Stimulated activated CD4-positive, alpha-beta T cell treated with anti-CD3 and anti-CD28 coated beads, Interleukin-1b, Interleukin-23, amount 100 ng/mL, for 24 hours (primary cell): ENCODE data around the gene CENPP.

Source experiments
- DNase-seq, 4 experiments: peaks; one replicate each; pipeline ENCODE4 v3.0.0-alpha.2; 2020; ENCODE audit warnings: low read depth in 4 of 4, low spot score in 1 of 4

Gene CENPP

DNA sequence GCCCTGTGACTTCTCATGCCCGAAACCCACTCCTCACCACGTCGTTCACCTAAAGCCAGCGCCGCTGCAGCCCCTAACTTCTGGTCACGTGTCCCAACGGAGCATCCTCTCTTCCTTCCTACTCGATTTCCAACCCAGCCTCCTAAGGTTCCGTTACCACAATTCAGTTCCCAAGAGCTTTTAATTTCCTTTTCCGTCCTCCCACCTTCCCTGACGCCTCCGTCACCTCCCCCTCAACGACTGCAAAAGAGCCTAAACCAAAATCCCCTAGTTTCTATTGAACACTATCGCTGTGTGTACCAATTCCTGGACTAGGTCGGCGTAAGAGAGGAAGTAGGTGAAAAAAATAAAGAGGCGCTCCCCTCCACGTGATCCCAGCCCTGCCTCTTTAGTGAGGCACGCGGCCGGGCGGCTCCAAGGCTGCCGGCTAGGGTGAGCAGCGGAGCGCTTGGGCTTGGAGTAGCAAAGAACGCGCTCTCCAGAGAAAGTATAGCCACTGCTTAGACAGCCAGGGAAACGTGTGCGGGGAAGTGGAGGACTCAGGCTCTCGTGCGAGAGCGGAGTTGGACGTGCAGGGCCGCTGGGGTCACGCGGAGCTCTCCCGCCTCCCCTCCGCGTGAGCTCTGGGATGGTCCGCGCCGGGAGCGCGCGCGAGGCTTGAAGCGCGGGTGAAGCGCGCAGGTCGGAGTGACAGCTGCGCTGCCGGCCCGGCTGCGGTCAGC is at the start of gene CENPP, which contains the start of gene NOL8:
CENPP (plus strand) TSS at position 685 of the 722 bp plus-strand sequence.
NOL8 (minus strand) TSS at position 82 of the 722 bp plus-strand sequence. CDS start 1,189 bp downstream, outside the sequence.
- peak; percentile 59 to 72 (median 72) for DNase-seq

DNA sequence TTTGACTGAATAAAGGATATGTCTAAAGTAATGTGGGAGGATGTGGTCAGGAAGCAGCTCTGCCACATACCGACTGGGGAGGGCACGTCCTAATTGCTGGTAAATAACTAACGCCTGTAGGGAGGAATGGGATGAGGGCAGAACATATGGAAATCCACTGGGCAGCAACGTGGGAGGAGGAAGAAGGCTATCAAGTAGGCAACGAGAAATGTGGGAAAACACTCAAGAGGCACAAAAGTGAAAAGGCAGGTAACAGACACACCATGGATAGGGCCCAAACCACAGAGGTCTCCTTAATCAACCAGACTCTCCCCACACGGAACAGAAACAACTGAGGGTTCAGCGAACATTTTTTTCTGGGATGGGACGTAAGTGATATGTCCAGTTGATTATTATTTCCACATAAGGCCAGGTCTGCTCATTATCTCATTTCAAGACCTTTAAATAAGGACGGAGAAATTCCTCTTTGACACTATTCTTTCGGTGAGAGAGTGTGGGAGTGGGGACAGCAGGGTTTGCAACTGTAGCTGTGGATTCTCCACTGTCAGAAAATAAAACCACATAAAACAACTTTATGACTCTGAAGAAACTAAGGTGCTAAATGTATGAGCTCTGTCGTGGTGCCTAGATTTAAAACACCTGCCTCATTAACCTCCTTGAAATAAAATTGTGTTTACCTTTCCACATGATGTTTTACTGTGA is 49.3 kb upstream of the CENPP start:
- no peak for DNase-seq

DNA sequence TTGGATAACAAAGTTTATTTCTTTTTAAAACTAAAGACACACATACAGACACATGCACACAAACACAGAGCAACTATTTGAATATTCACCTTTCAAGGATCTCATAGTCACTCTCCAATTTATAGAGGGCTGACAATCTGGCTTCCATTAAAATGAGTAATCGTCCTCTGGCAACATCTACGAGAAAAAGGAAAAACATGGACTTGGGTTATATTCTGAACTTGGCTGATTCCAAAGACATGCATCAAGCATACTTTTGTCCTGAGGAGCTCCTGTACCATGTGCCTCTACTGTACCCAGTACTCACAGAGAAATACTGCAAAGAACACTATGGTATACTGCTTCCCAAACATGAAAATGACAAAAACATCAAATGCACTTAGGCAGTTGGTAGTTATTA is 47.6 kb upstream of the CENPP start:
- no peak for DNase-seq

DNA sequence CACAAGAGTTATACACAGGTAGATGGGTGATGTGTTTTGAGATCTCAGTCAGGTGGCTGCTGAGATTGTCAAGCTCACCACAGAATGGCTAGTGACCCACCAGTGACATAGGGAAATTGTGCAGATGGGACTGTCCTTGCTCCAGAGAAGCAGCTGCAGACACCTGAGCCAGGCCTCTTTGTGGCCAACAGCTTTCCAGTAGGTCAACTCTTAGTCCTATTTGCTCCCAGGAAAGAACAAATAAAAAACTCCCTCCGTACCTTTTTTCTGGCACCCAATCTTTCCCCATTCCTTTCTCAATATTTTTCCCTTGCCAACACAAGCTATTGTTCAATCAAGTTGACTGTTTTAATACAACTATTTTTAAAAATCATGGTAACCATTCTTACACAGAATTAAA is 46.5 kb upstream of the CENPP start:
- no peak for DNase-seq

DNA sequence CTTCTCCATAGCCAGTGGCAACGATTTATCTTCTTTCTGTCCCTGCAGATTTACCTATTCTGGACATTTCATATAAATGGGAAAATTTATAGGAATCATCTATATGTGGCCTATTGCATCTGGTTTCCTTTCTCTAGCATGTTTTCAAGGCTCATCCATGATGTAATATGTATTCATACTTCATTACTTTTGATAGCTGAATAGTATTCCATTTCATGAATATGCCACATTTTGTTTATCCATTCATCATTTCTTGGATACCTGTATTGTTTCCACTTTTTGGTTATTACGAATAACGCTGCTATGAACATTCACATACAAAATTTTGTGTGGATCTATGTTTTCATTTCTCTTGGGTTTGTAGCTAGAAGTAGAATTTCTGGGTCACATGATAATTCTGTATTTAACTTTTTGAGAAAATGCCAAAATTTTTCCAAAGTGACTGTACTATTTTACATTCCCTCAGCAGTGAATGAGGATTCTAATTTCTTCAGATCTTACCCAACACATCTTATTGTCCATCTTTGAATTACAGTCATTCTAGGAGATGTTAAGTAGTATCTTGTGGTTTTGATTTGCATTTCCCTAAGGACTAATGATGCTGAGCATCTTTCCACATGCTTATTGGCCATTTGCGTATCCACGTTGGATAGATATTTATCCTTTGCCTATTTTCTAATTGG is 35.9 kb upstream of the CENPP start:
- DNase-seq = no peak

DNA sequence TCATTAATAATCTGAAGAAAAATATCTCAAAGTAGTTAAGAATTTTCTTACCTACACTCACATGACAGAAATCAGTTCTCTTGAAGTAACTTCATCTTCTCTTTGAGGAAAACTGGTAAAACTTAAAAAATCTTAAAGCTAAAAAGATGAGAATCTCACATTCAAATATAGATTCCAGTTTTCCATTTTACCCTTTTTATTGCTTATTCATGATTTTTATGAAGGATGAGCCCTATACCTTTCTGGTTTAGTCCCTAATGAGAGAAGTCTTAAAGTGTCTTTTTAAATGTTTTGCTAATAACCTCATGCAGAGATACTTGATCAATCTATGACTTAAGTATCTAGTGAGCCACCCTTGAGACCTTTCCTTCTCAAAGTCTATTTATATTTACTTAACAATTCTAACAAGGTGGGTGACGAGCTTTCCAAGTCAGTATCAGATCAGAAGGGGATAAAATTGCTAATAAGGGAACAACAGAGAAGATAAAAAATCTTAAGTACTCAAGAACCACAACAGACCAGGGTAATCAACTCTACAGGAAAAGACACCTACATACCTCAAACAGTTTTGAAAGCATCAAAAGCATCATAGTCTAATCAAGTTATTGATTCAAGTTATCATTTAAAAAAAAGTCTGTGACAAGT is 34.8 kb upstream of the CENPP start:
- no peak for DNase-seq

DNA sequence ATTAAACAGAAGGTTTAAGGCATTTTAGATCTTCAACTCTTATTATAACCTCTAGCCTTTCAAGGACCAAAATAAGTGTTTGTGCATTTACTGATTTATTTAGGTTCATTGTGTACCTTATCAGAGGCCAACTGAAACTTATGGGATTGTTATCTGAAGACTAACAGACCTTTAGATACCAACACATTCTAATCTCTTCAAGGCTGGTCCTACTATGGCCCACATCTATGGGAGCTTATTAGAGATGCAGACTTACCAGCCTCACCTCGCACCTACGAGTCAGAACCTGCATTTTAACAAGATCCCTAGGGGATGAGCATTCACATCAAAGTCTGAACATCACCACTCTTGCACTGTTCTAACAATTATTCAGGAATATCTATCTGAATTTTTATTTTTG is 34.2 kb upstream of the CENPP start:
- DNase-seq = no peak

DNA sequence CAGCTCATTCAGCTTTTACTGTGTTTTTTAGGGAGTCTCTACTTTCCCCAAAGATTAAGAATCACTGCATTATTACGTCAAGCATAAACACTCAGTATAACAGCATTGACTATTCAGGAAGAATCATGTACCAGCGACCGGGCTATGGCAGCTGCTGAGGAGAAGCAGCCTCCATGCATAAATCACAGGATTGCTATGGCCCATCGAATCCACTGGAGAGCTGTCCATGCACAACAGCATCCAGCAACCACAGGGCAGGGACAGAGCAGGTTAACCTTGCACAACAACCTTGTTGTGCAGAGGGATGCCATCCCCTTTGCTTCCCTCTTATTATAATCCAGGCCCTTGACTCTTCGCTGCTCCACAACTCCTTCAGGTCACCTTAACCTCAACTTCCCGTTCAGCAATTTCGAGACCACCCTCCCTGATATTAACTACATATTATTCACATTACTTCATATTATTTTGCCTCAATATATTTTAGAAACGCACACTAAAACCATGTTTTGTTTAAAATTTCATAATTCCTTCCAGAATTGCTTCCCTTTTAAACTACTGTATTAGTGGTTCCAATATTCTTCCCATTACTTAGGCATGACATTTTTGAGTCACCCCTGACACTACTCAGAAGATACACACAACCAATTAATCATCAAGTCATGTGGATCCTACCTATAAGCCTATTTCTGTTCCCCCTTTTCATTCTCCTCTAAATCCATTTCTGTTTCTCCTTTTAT is 33.2 kb upstream of the CENPP start:
- DNase-seq = no peak

DNA sequence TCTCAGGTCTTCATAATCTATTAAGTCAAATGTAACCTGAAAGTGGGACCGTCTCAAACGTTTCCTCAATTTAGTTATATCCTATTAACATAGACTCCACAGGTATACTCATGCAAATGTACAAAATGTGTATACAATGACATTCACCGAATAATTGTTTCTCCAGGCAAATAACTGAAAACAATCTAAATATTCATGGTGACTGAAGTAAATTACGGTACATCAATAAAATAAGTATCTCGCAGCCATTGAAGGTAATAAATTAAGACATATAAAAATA is 32.7 kb upstream of the CENPP start:
- no peak for DNase-seq

DNA sequence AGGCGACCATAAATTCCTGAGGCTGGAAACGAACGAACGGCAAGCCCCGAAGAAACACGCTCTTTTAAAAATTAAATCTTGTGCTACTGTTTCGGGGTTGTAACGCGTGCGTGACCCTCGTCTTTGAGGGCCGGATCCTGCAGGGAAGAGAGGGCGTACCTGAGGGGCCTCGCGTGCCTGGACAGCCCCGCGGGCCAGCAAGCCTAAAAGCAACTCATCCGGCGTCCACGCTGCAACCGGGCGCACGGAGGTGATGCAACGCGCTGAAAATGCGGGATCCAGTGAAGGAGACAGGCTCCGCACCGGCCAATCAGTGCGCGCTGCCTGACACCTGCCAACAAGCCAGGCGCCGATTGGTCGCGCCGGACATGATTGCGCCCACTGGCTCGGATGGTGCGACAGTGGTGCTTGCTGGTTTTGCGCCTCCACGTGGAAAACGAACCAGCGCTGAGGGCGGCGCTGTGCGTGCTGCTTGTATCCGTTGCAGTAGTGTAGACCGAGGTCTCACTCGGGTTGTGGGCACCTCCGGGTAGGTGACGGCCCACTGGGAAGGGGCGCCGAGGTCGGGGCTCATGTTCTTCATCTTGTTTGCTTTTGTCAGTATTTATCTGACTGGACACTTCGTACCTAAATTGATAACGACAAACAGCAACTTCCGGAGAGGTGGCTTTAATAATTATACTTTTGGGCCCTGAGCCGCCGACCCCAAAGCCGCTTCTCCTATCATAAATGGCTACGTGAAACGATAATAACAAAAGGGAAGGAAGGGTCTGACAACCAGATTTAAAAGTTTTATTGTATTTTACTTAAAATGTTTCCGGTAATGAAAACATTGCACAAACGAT is 32.1 kb upstream of the CENPP start, which contains the start of gene IARS1:
IARS1 (minus strand) TSS at position 246 of the 845 bp plus-strand sequence. CDS start 4,278 bp downstream, outside the sequence.
- DNase-seq = peak; percentile 97 to 100 (median 100)

DNA sequence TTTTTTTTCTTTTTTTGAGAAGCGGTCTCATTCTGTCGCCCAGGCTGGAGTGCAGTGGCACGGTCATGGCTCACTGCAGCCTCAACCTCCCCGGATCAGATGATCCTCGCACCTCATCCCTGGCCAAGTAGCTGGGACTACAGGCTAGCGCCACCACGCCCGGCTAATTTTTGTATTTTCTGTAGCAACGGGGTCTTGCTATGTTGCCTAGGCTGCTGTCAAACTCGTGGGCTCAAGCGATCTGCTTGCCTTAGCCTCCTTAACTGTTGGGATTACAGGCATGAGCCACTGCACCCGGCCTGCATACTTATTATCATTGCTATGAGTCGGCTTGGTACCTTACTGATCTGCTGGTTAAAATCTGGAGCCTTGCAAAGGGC is 31.5 kb upstream of the CENPP start:
- peak in 2 of 4 experiments; percentile 6 to 8 for DNase-seq

DNA sequence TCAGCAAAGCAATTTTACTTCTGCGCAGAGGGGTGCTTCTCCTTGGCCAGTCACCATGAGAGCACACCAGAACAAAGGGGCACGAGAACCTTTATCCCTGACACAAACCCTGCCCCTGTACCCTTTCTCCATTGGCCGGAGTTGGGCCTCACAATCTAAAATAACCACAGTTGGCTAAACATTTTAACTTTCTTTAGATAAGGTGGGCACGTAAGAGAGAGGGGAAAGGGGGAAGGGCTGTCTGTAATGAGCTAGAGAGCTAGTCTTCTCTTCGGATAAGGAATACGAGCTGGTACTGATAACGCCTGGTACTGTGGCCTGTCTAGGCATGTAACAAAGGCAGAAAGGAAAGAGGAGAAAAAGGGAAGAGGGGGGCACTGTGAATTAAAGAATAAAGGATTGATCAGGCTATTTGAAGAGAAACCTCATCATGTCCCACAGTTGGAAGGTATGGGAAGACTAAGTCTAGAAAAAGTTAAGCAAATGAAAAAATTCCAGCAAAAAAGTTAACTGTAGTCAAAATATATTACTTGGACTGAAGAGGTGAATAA is 30.4 kb upstream of the CENPP start:
- no peak for DNase-seq

DNA sequence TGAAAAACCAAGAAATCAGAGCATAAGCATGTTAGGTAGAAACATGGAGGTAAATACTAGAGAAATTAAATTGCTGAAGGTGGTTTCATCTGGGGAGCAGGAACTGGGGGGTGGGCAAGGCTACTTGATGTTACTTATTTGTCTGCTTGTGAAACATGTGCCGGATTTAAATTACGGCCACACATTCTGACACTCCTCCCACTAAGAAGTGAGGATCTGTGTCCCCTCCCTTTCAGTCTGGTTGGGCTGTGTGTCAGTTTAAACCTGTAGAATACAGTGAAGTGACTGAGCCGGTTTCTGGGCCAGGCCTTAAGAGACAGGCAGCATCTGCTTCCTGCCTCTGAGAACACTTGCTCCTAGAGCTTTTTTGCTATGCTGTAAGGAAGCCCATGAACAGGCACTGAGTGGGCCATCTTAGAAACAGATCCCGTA is 29.9 kb upstream of the CENPP start:
- no peak for DNase-seq

DNA sequence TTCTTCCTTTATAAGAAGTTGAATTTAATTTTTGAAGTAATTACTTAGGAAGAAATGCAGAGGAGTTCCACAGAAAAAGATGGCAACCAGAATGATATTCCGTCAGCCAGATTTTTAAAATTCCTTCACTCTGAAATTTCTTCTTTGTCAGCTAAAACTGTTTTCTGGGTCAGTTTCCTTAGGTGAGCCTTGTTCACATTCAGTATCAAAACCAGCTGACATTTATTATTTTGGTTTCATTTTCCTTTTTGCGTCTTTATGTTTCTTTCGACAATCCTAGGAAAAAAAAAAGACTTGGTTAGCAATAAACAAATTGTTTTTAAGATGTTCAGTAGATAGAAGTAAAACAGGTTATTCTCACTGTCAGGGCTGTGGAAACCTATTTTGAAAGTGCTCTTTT is 28.1 kb upstream of the CENPP start:
- DNase-seq = no peak

DNA sequence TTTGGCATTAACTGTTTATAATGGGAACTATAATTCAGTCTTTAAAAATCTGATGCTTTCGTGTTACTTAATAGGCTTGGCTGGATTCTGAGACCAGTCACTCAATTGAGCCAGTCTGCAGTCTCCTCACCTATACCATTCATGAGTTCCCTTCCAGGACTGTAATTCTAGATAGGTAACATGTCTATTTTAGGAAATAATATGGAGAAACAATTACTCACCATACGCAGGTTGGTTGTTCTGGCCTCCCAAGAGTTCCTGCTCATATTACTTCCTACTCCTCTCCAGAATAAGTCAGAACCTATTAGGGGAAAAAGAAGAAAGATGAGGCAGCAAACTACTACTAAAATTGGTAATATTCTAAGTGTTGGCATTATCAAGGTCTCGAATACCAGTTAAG is 27.7 kb upstream of the CENPP start:
- no peak for DNase-seq

DNA sequence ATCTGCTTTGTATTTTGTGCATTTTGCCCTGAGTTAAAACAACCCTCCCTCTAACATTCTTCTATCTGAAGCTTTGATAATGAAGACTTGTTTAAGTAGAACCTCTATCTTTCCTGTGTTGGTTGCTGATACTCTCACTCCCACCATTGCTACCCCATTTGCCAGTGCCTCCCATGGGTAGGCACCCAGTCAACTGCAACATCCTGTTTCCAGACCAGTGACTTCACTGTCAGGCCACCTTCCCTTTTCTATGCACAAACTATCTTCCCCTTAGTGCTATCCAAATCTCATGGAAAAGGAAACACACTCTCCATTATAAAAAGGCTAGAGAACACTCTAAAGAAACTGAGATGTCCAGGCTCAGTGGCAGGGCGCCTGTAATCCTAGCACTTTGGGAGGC is 26.6 kb upstream of the CENPP start:
- DNase-seq = no peak

DNA sequence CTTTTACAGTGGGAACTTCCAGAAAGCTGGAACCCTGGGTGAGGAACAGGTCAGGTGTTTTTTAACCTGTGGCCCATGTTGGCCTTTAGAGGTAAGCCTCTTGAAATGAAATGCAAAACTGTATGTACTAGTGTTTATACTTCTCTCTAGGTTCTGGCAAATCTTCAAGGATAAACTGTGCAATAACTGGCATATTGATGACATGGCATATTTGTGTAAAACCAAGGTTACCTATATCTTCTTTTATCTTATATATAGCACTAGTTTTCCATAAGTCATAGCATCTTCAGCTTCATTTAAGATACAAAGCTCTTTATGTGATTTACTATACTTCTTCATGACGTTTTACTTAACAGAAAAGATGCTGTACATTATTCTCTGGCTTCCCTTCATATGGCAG is 24.8 kb upstream of the CENPP start:
- DNase-seq = no peak

DNA sequence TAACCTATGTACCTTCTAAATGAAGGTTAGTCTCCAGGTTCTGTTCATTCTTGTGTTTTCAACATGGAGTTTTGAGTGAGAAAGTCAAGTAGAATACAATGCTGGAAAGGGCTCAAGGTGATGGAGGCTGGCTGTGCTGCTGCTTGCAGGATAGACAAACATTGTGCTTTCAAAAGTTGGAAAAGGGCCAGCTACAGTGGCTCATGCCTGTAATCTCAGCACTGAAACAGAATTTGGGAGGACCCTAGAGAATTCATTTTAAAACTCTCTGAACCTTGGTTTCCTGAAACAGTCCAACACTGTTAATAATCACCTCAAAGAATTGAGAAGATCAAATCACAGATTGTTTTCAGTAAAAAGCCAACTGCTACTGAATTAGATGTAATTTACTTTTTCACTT is 16.9 kb upstream of the CENPP start:
- no peak for DNase-seq

DNA sequence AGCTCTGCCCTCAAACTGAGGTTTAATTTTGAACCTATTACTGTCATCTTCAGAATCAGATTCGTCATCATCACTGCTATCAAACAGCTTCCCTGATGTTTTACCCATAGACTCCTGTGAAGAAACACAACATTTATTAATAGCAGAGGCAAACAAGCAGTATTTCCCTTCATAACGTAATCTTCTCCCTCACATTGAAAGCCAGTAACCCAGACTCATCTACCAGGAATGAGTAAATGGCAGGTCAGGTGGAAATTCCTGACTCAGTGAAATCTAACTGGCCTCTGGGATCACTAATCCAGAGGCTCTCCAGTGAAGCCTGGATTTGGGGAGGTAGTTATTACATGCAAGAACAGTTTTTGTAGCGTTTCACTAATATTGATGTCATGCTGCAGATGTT is 15.2 kb upstream of the CENPP start:
- DNase-seq = no peak
